ENCODE data around the gene SSRP1.

The SSRP1 gene

GRCh38 chr11:57306161-57306876 lies 29.4 kb downstream of the SSRP1 start:
- TF ChIP-seq CTCF (IDR thresholded peaks at IDR 0.05; ENCODE audit: insufficient read depth, missing control alignments): no peak
- FAIRE-seq (no peak), DNase-seq (ENCODE audit: insufficient read length, low spot score) (peak; percentile 6)

DNA sequence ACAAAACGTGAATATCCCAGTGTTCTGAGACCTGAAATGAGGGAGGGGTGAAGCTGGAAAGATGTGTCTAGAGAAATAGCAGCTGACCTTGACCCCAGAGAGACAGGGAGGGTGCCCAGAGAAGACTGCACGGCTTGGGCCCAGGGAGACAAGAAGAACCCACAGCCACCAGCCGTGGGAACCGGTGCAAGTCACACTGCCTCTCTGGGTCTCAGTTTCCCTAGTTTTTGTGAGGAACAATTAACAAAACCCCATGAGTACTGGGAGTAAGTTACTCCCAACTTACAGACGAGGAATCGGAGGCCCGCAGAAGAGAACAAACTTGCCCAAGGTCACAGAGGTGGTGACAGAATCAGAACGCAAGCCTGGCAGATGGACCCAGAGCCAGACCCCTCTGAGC lies 30.2 kb downstream of the SSRP1 start:
- no peak for TF ChIP-seq CTCF (IDR thresholded peaks at IDR 0.05; ENCODE audit: insufficient read depth, missing control alignments)
- FAIRE-seq: no peak
- peak; percentile 4 for DNase-seq (ENCODE audit: insufficient read length, low spot score)

GRCh38 chr11:57303990-57304579 lies 31.6 kb downstream of the SSRP1 start:
- TF ChIP-seq CTCF (IDR thresholded peaks at IDR 0.05; ENCODE audit: insufficient read depth, missing control alignments): no peak
- DNase-seq (ENCODE audit: insufficient read length, low spot score) (no peak), FAIRE-seq (no peak)

DNA sequence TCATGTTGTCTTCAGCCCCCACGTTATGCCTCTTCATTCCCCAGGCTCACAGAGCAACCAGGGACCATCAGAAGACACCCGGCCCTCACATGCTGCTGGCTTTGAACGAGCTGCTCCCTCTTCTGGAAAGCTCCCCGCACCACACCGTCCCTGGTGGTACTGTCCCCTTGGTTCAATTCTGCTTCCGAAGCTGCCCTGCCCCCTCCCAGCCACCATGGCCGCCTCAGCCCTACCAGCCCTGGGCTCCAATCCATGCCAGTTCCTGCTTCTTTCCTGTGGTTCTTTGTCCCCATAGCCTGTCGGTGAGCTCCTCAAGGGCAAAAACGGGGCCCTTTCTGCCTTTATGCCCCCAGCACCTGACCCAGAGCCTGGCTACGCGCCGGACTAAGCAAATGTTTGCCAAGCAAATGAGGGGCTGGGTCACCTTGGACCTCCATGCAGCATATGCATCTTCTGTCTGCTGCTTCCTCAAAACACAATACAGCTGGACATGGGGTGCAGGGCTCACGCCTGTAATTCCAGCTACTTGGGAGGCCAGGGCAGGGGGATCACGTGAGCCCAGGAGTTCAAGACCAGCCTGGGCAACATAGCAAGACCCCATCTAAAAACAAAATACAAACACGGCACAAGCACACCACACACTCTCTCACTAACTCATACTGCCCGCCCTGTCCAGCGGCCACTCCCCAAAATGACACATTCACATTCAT lies 32.3 kb downstream of the SSRP1 start:
- no peak for TF ChIP-seq CTCF (IDR thresholded peaks at IDR 0.05; ENCODE audit: insufficient read depth, missing control alignments)
- FAIRE-seq: no peak

GRCh38 chr11:57302489-57302888 lies 33.2 kb downstream of the SSRP1 start:
- TF ChIP-seq CTCF (IDR thresholded peaks at IDR 0.05; ENCODE audit: insufficient read depth, missing control alignments): no peak
- FAIRE-seq (no peak), DNase-seq (ENCODE audit: insufficient read length, low spot score) (no peak)

More for the DNA sequence above, 32.3 kb downstream of the SSRP1 start:
- DNase-seq (ENCODE audit: insufficient read length, low spot score): peak; percentile 12

DNA sequence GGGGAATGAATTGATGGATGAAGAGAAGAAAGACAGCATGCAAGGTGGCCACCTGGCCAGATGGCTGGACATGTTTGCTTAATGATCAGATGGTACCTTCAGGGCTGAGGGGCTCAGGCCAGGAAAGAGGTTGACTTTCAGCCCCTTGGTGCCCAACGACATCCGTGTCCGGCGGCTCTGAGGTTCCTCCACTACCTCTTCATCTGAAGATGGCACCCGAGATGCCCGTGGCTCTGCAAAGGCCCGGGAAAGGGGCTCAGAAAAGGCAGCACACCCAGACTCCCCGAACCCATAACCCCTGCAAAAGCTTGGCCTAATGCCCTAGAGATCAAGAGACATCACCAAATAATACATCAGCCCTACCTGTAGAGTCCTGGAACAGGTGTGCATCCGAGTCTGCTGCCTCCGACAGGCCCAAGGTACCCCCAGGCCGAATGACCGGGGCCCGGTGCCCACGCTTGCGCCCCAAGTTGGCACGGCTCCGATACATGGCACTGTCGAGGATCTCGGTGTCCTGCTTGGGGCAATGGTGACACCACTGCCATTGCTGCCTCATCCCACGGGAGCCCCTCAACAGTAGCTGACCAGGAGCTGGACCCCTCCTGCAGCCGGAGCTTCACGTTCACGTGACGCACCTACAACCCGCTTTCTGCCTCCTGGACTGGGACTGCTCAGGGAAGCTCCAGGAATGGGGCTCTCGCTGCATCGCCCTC lies 33.8 kb downstream of the SSRP1 start:
- DNase-seq (ENCODE audit: insufficient read length, low spot score) (no peak), FAIRE-seq (no peak)
- no peak for TF ChIP-seq CTCF (IDR thresholded peaks at IDR 0.05; ENCODE audit: insufficient read depth, missing control alignments)

Measured in D721Med (cell line).